ENCODE measurements around the gene ATIC. TPM values are rescaled to one million over a fixed set of nuclear protein-coding genes. Genes with fewer than 3 reads are reported as not detected.

Gene ATIC
- total RNA-seq, 1 experiment from 2014 or later: 173 TPM

DNA sequence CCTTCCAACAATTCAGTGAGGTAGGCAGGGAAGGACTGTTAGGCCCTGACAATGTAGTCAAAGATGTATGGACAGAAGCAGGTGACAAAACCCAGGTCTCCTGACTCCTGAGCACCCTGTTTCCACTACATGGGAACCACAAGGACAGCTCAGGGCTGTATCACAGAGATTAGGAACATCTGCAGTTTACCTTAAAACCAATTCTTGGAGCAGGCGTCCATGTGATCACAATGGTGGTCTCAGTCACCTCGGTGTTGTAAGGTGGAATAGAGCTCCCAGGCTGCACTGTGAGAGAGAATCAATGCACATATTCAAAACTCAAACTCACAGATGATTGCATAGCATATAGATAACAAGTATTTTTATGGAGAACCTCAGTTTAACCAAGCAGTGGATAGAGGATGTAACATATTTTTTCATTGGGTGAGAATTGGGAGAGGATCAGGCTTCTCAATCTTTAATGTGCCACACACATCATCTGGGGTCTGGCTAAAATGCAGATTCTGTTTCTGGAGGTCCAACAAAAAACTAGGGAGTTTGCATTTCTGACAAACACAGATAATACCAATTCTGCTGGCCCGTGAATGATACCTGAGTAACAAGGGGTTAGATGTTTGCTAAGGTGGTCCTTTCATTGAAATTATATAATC lies 87.3 kb downstream of the ATIC start:
- no peak overlapping the region for H3K9ac ChIP-seq (ENCODE audit: low read length)
- intact Hi-C loops (cut with micrococcal nuclease): no loop called here
- no peak overlapping the region for H3K4me2 ChIP-seq (ENCODE audit: low read length)
- H3K4me3 ChIP-seq (replicated peaks in 1 of 2; ENCODE audit: low read depth in 1 of 2, low read length in 2 of 2): no peak overlapping the region
- H3K9me2 ChIP-seq (ENCODE audit: insufficient read depth): no peaks in the 10 kb centered on the region
- TF ChIP-seq, protein P1, sequence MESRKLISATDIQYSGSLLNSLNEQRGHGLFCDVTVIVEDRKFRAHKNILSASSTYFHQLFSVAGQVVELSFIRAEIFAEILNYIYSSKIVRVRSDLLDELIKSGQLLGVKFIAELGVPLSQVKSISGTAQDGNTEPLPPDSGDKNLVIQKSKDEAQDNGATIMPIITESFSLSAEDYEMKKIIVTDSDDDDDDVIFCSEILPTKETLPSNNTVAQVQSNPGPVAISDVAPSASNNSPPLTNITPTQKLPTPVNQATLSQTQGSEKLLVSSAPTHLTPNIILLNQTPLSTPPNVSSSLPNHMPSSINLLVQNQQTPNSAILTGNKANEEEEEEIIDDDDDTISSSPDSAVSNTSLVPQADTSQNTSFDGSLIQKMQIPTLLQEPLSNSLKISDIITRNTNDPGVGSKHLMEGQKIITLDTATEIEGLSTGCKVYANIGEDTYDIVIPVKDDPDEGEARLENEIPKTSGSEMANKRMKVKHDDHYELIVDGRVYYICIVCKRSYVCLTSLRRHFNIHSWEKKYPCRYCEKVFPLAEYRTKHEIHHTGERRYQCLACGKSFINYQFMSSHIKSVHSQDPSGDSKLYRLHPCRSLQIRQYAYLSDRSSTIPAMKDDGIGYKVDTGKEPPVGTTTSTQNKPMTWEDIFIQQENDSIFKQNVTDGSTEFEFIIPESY (IDR thresholded peaks at IDR 0.05; ENCODE audit: extremely low read depth, insufficient replicate concordance, low read length): no peak
- no peak for TF ChIP-seq TCF7L2 (IDR thresholded peaks at IDR 0.05; ENCODE audit: borderline replicate concordance, extremely low read depth, insufficient read depth, insufficient read length)
- TF ChIP-seq ZFX (IDR thresholded peaks at IDR 0.05): no peak
- TF ChIP-seq RAD21 (IDR thresholded peaks at IDR 0.05; ENCODE audit: low read depth): no peak
- no peak for TF ChIP-seq CBX3 (IDR thresholded peaks at IDR 0.05; ENCODE audit: low read depth)
- TF ChIP-seq ZNF274 (IDR thresholded peaks at IDR 0.05; ENCODE audit: low read depth, low read length): no peak
- no peak for TF ChIP-seq EZH2 (IDR thresholded peaks at IDR 0.05)
- TF ChIP-seq, protein P2, sequence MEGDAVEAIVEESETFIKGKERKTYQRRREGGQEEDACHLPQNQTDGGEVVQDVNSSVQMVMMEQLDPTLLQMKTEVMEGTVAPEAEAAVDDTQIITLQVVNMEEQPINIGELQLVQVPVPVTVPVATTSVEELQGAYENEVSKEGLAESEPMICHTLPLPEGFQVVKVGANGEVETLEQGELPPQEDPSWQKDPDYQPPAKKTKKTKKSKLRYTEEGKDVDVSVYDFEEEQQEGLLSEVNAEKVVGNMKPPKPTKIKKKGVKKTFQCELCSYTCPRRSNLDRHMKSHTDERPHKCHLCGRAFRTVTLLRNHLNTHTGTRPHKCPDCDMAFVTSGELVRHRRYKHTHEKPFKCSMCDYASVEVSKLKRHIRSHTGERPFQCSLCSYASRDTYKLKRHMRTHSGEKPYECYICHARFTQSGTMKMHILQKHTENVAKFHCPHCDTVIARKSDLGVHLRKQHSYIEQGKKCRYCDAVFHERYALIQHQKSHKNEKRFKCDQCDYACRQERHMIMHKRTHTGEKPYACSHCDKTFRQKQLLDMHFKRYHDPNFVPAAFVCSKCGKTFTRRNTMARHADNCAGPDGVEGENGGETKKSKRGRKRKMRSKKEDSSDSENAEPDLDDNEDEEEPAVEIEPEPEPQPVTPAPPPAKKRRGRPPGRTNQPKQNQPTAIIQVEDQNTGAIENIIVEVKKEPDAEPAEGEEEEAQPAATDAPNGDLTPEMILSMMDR (IDR thresholded peaks at IDR 0.05 in 2 of 3, conservative IDR thresholded peaks at IDR 0.05 in 1 of 3; ENCODE audit: borderline replicate concordance in 1 of 3, insufficient read depth in 1 of 3, low read depth in 2 of 3, low read length in 2 of 3): no peak
- no peak for TF ChIP-seq SIN3A (IDR thresholded peaks at IDR 0.05; ENCODE audit: low read depth)
- TF ChIP-seq CEBPB (IDR thresholded peaks at IDR 0.05; ENCODE audit: low read depth): no peak
- no peak for TF ChIP-seq SP1 (IDR thresholded peaks at IDR 0.05; ENCODE audit: low read depth)
- TF ChIP-seq POLR2AphosphoS5 (IDR thresholded peaks at IDR 0.05; ENCODE audit: low read depth, low read length): no peak
- no peak for TF ChIP-seq ELF1 (IDR thresholded peaks at IDR 0.05; ENCODE audit: borderline replicate concordance, low read depth)
- no peaks in the 10 kb centered on the region for H3K79me2 ChIP-seq (ENCODE audit: insufficient read depth, low read length)
- BruUV-seq (replicated peaks): no TSS peak
- H4K20me1 ChIP-seq (ENCODE audit: insufficient read depth): no peaks in the 10 kb centered on the region
- H3K27ac ChIP-seq (ENCODE audit: low read depth, low read length): no peak overlapping the region
- ChIA-PET POLR2A (no interaction called here), CTCF (no interaction called here), RAD21 (ENCODE audit: low non-redundant PET in 1 of 2, low total read pairs in 2 of 2, uncharacterized antibody in 2 of 2, unreplicated experiment in 2 of 2) (no interaction called here)
- H3K4me1 ChIP-seq (ENCODE audit: control insufficient read depth in 1 of 2, insufficient read depth in 2 of 2, low read length in 2 of 2): peaks cover 0 to 5% of the 10 kb centered on the region in 2 experiments; a peak in 1 of 4 replicates
- H3K36me3 ChIP-seq (ENCODE audit: control insufficient read depth in 1 of 2, insufficient read depth in 2 of 2, low read length in 2 of 2): no peaks in the 10 kb centered on the region
- no peak for DNase-seq (ENCODE audit: low read depth, low spot score)
- no peak for ATAC-seq
- no peaks in the 10 kb centered on the region for H3K9me3 ChIP-seq (ENCODE audit: control insufficient read depth in 1 of 2, insufficient read depth in 1 of 2, low read depth in 1 of 2, low read length in 2 of 2)
- H2AFZ ChIP-seq (ENCODE audit: low read depth, low read length, poor library complexity, severe bottlenecking): no peak overlapping the region
- H3K27me3 ChIP-seq (ENCODE audit: insufficient read depth, low read length): no peaks in the 10 kb centered on the region

Other genes with a start within 250 kb of the ATIC start
- 1.3 TPM for gene ABCA12, start 173.4 kb upstream of the ATIC start, total RNA-seq (2021; ENCODE audit: unreplicated experiment)
- gene FN1, start 124.0 kb downstream of the ATIC start, total RNA-seq (2021; ENCODE audit: unreplicated experiment): 11.1 TPM

Data from HCT116 (cell line).